Epithelial cell of proximal tubule (primary cell): Measurements from ENCODE around the gene C14orf132. TPM values are rescaled to one million over a fixed set of nuclear protein-coding genes. Genes with fewer than 3 reads are reported as not detected.

Experiments used
- DNase-seq: peaks from one replicate; pipeline ENCODE4 v3.0.0-alpha.2; 2011; ENCODE audit warnings: low read depth
- H3K4me3 ChIP-seq: 2 replicates; pipeline ENCODE4 v1.5.1; 2011; ENCODE audit warnings: low read depth, mild to moderate bottlenecking, low read length
- CTCF ChIP-seq: conservative IDR thresholded peaks from 2 replicates; pipeline ENCODE4 v1.5.1; 2012; ENCODE audit warnings: low read depth, mild to moderate bottlenecking, low read length
- total RNA-seq: library from RNA; depleted of rRNA; stranded (reverse); fragments of >200 nt; gene quantifications from 2 replicates; pipeline ENCODE4 v1.2.3, GENCODE V29; 2015

C14orf132 gene
- total RNA-seq, 1 donor from 2014 or later = 4.0 TPM

GRCh38 chr14:96051231-96051630, 12.1 kb downstream of the C14orf132 start:
- no peak for DNase-seq
- TF ChIP-seq CTCF = no peak
- no peak overlapping the region for H3K4me3 ChIP-seq

- H3K4me3 ChIP-seq = no peak overlapping the region
- DNase-seq = no peak
- TF ChIP-seq CTCF = peak; percentile 33
Observed at GRCh38 chr14:96051642-96052540, 12.7 kb downstream of the C14orf132 start.

GRCh38 chr14:96052541-96053247, 13.5 kb downstream of the C14orf132 start:
- TF ChIP-seq CTCF = no peak
- no peak overlapping the region for H3K4me3 ChIP-seq
- DNase-seq = no peak

- TF ChIP-seq CTCF = no peak
- no peak overlapping the region for H3K4me3 ChIP-seq
- DNase-seq = no peak
Observed at GRCh38 chr14:96053248-96053599, 14.1 kb downstream of the C14orf132 start.

- DNase-seq = no peak
- no peak overlapping the region for H3K4me3 ChIP-seq
- TF ChIP-seq CTCF = no peak
Observed at GRCh38 chr14:96053600-96054381, 14.6 kb downstream of the C14orf132 start.

- TF ChIP-seq CTCF = no peak
- H3K4me3 ChIP-seq = no peak overlapping the region
- DNase-seq = no peak
Observed at GRCh38 chr14:96054661-96055060, 15.5 kb downstream of the C14orf132 start.
